Memory B cell (primary cell): Measurements from ENCODE around the gene CLEC3A.
"Not testable (repeated sequence)": the region's sequence is repeated elsewhere in the genome, so short reads cannot be mapped to it uniquely, and the experiment has no call there.

Experiments
- ATAC-seq: fragments of 150-1000 bp; cut with Tn5 transposase; 2 replicates; pipeline ENCODE4 v1.10.0; 2021; ENCODE audit warnings: low read depth, mild to moderate bottlenecking, moderate library complexity
- DNase-seq, 2 donors: peaks; one replicate each; pipeline ENCODE4 v3.0.0; 2022; ENCODE audit warnings: low spot score in 2 of 2
- H3K27ac Mint-ChIP-seq: one replicate; pipeline ENCODE4 v1.8.0; 2022; ENCODE audit warnings: mild to moderate bottlenecking, moderate library complexity, mixed read lengths
- H3K27me3 Mint-ChIP-seq: one replicate; pipeline ENCODE4 v1.8.0; 2022; ENCODE audit warnings: mixed read lengths
- H3K36me3 Mint-ChIP-seq: one replicate; pipeline ENCODE4 v1.8.0; 2022; ENCODE audit warnings: mild to moderate bottlenecking, mixed read lengths
- H3K4me1 Mint-ChIP-seq: one replicate; pipeline ENCODE4 v1.8.0; 2022; ENCODE audit warnings: mixed read lengths
- H3K4me3 Mint-ChIP-seq: one replicate; pipeline ENCODE4 v1.8.0; 2022; ENCODE audit warnings: mild to moderate bottlenecking, moderate library complexity, mixed read lengths
- H3K9me3 Mint-ChIP-seq: one replicate; pipeline ENCODE4 v1.8.0; 2022; ENCODE audit warnings: mixed read lengths

Gene CLEC3A

GRCh38 chr16:78022347-78023060 lies at the start of gene CLEC3A:
TSS of gene CLEC3A (plus strand) at chr16:78022548. CDS start at chr16:78022627, 79 bp downstream.
- DNase-seq (no peak), ATAC-seq (no peak)
- Mint-ChIP-seq H3K4me1 (no peaks in the 10 kb centered on the region), H3K27ac (no peak within 1 kb of the TSS), H3K4me3 (no peak within 1 kb of the TSS), H3K9me3 (peaks cover 3% of the 10 kb centered on the region), H3K27me3 (peaks cover 5% of the 10 kb centered on the region), H3K36me3 (no peaks in the 10 kb centered on the region)

GRCh38 chr16:77974883-77975282 lies 47.5 kb upstream of the CLEC3A start:
- Mint-ChIP-seq H3K27me3 (peaks cover 3% of the 10 kb centered on the region), H3K36me3 (no peaks in the 10 kb centered on the region), H3K4me3 (no peak overlapping the region), H3K4me1 (peaks cover 2% of the 10 kb centered on the region), H3K9me3 (no peaks in the 10 kb centered on the region), H3K27ac (no peak overlapping the region)
- DNase-seq (no peak), ATAC-seq (no peak)

- DNase-seq, result no peak
- Mint-ChIP-seq H3K36me3 (no peaks in the 10 kb centered on the region), H3K4me3 (no peak overlapping the region), H3K4me1 (peaks cover 2% of the 10 kb centered on the region), H3K27ac (no peak overlapping the region), H3K9me3 (no peaks in the 10 kb centered on the region), H3K27me3 (peaks cover 3% of the 10 kb centered on the region)
- no peak for ATAC-seq
Observed at GRCh38 chr16:77975942-77976341, 46.4 kb upstream of the CLEC3A start.

GRCh38 chr16:77977339-77977738 lies 45.0 kb upstream of the CLEC3A start:
- Mint-ChIP-seq H3K27me3 (peaks cover 3% of the 10 kb centered on the region), H3K4me3 (no peak overlapping the region), H3K36me3 (no peaks in the 10 kb centered on the region)

GRCh38 chr16:77985111-77985510 lies 37.2 kb upstream of the CLEC3A start:
- ATAC-seq (no peak), DNase-seq (no peak)
- Mint-ChIP-seq H3K9me3 (peaks cover 1% of the 10 kb centered on the region), H3K36me3 (no peaks in the 10 kb centered on the region), H3K27me3 (peaks cover 3% of the 10 kb centered on the region), H3K4me3 (no peak overlapping the region), H3K4me1 (no peaks in the 10 kb centered on the region), H3K27ac (no peak overlapping the region)

More at GRCh38 chr16:77977339-77977738, 45.0 kb upstream of the CLEC3A start:
- ATAC-seq (no peak), DNase-seq (no peak)
- Mint-ChIP-seq H3K27ac (no peak overlapping the region), H3K4me1 (no peaks in the 10 kb centered on the region), H3K9me3 (peaks cover 1% of the 10 kb centered on the region)

- Mint-ChIP-seq H3K27me3 (peaks cover 3% of the 10 kb centered on the region), H3K27ac (no peak overlapping the region), H3K4me1 (no peaks in the 10 kb centered on the region), H3K36me3 (no peaks in the 10 kb centered on the region), H3K4me3 (no peak overlapping the region), H3K9me3 (peaks cover 1% of the 10 kb centered on the region)
- ATAC-seq (no peak), DNase-seq (no peak)
Observed at GRCh38 chr16:77986011-77986740, 36.2 kb upstream of the CLEC3A start.

GRCh38 chr16:77987810-77988209 lies 34.5 kb upstream of the CLEC3A start:
- Mint-ChIP-seq H3K4me3 (no peak overlapping the region), H3K27me3 (peaks cover 3% of the 10 kb centered on the region), H3K27ac (no peak overlapping the region), H3K9me3 (no peaks in the 10 kb centered on the region), H3K36me3 (no peaks in the 10 kb centered on the region), H3K4me1 (no peaks in the 10 kb centered on the region)
- DNase-seq, result no peak
- no peak for ATAC-seq

- Mint-ChIP-seq H3K27me3 (peaks cover 1% of the 10 kb centered on the region), H3K4me3 (no peak overlapping the region), H3K9me3 (no peaks in the 10 kb centered on the region), H3K4me1 (no peaks in the 10 kb centered on the region), H3K27ac (no peak overlapping the region), H3K36me3 (no peaks in the 10 kb centered on the region)
- ATAC-seq (no peak), DNase-seq (no peak)
Observed at GRCh38 chr16:77989846-77990245, 32.5 kb upstream of the CLEC3A start.

- Mint-ChIP-seq H3K9me3 (peaks cover 5% of the 10 kb centered on the region), H3K36me3 (peaks cover 1% of the 10 kb centered on the region), H3K27ac (no peak overlapping the region), H3K27me3 (peaks cover 1% of the 10 kb centered on the region), H3K4me1 (no peaks in the 10 kb centered on the region), H3K4me3 (no peak overlapping the region)
- ATAC-seq (no peak), DNase-seq (no peak)
Observed at GRCh38 chr16:77991701-77992100, 30.6 kb upstream of the CLEC3A start.

GRCh38 chr16:77992381-77992780 lies 30.0 kb upstream of the CLEC3A start:
- not testable (repeated sequence) for H3K4me1 Mint-ChIP-seq, ATAC-seq, H3K27me3 Mint-ChIP-seq, H3K27ac Mint-ChIP-seq, H3K9me3 Mint-ChIP-seq, DNase-seq, H3K36me3 Mint-ChIP-seq, H3K4me3 Mint-ChIP-seq

GRCh38 chr16:77993111-77993985 lies 29.0 kb upstream of the CLEC3A start:
- DNase-seq (no peak), ATAC-seq (no peak)
- H3K4me3 Mint-ChIP-seq, result no peak overlapping the region
- H3K4me1 Mint-ChIP-seq, result no peaks in the 10 kb centered on the region
- H3K27me3 Mint-ChIP-seq, result peaks cover 1% of the 10 kb centered on the region
- H3K27ac Mint-ChIP-seq, result no peak overlapping the region
- H3K36me3 Mint-ChIP-seq, result peaks cover 1% of the 10 kb centered on the region
- H3K9me3 Mint-ChIP-seq, result peaks cover 5% of the 10 kb centered on the region

- Mint-ChIP-seq H3K36me3 (peaks cover 1% of the 10 kb centered on the region), H3K27ac (no peak overlapping the region), H3K4me1 (no peaks in the 10 kb centered on the region), H3K27me3 (no peaks in the 10 kb centered on the region), H3K9me3 (peaks cover 5% of the 10 kb centered on the region), H3K4me3 (no peak overlapping the region)
- ATAC-seq, result no peak
- no peak for DNase-seq
Observed at GRCh38 chr16:77995843-77996455, 26.4 kb upstream of the CLEC3A start.

- ATAC-seq, result no peak
Observed at GRCh38 chr16:77998350-77999023, 23.9 kb upstream of the CLEC3A start.

More at GRCh38 chr16:77998350-77999023, 23.9 kb upstream of the CLEC3A start:
- no peak overlapping the region for H3K4me3 Mint-ChIP-seq
- no peaks in the 10 kb centered on the region for H3K27me3 Mint-ChIP-seq
- H3K9me3 Mint-ChIP-seq, result peaks cover 5% of the 10 kb centered on the region
- H3K27ac Mint-ChIP-seq, result no peak overlapping the region
- no peaks in the 10 kb centered on the region for H3K4me1 Mint-ChIP-seq
- DNase-seq, result no peak
- H3K36me3 Mint-ChIP-seq, result peaks cover 1% of the 10 kb centered on the region
